ENCODE results near the gene PEAK3. TPM values are rescaled to one million over a fixed set of nuclear protein-coding genes. Genes with fewer than 3 reads are reported as not detected.

The PEAK3 gene
- total RNA-seq, 1 donor, result under 0.01 TPM

DNA sequence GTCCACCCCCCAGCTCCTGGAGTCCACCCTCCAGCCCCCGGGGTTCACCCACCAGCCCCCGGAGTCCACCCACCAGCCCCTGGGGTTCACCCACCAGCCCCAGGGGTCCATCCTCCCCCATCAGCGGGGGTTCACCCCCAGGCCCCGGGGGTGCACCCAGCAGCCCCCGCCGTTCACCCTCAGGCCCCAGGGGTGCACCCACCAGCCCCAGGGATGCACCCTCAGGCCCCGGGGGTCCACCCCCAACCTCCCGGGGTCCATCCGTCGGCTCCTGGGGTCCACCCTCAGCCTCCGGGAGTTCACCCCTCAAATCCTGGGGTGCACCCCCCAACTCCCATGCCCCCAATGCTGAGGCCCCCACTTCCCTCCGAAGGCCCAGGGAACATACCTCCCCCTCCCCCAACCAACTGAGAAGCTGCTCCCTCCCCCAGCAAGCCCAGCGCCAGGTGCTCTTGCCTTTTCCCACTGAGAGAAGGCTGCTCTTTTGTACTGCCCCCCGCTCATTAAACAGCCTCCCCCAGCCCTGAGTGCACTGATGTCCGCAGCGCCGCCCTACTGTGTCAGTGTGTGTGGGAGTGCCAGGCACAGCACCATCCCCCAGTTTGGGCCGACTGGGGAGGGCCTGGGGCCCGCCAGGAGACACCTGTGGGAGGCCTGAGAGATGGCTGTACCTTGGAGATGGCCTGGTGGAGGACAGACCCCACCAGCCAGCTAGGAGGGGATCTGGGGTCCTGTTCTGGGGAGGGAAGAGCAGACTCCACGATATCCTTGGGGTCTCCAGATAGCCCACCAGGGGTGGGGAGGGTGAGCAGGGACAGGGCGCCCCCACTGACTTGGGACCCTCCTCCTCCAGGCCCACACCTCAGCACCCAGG lies 33.6 kb downstream of the PEAK3 start:
- TF ChIP-seq, protein P1, sequence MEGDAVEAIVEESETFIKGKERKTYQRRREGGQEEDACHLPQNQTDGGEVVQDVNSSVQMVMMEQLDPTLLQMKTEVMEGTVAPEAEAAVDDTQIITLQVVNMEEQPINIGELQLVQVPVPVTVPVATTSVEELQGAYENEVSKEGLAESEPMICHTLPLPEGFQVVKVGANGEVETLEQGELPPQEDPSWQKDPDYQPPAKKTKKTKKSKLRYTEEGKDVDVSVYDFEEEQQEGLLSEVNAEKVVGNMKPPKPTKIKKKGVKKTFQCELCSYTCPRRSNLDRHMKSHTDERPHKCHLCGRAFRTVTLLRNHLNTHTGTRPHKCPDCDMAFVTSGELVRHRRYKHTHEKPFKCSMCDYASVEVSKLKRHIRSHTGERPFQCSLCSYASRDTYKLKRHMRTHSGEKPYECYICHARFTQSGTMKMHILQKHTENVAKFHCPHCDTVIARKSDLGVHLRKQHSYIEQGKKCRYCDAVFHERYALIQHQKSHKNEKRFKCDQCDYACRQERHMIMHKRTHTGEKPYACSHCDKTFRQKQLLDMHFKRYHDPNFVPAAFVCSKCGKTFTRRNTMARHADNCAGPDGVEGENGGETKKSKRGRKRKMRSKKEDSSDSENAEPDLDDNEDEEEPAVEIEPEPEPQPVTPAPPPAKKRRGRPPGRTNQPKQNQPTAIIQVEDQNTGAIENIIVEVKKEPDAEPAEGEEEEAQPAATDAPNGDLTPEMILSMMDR (IDR thresholded peaks at IDR 0.05; ENCODE audit: insufficient read depth, low read depth, low read length), result no peak
- DNase-seq (ENCODE audit: low read depth), result no peak
- no peak overlapping the region for H3K4me3 ChIP-seq (ENCODE audit: low read depth, low read length)

DNA sequence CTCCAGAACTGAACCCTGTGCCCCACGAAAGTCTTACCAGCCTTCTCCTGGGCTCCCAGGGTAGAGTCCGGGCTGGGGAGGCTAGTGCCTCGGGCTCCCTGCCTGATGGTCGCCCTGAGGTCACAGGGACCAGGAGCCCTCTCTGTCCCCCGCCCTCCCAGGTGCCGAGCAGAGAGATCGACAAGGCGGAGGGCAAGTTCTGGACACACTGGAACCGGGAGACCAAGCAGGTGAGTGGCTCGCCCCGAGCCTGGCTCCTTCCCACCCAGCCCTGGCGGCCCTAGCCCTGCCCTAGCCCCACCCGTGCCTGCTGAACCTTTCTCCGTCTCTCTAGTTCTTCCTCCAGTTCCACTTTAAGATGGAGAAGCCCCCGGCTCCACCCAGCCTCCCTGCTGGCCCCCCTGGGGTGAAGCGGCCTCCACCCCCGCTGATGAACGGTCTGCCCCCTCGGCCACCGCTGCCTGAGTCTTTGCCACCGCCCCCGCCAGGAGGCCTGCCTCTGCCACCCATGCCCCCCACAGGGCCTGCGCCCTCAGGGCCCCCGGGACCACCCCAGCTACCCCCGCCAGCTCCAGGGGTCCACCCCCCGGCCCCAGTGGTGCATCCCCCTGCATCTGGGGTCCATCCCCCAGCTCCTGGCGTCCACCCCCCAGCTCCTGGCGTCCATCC lies 34.4 kb downstream of the PEAK3 start:
- no peak overlapping the region for H3K4me3 ChIP-seq (ENCODE audit: low read depth, low read length)
- no peak for DNase-seq (ENCODE audit: low read depth)
- TF ChIP-seq, protein P1 (IDR thresholded peaks at IDR 0.05; ENCODE audit: insufficient read depth, low read depth, low read length), result no peak

DNA sequence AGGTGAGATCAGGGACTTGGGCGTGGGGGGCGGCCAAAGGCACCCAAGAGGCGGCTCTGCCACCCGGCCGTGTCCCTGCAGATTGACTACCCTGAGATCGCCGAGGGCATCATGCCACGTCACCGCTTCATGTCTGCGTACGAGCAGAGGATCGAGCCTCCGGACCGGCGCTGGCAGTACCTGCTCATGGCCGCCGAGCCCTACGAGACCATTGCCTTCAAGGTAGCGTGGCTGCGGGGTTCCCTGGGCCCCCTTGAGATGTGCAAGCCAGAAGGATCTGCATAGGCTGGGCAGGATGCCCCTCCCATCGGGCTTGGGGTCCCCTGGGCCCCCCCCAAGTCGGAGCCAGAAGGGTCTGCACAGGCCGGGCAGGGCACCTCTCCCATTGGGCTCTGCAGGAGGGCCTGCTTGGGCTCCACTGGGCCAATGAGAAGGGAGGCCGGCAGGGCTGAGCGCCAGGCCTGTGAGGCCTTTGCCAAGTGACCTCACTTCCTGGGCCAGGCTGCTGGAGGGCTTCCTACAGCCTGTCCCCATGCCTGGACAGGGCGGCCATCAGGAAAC lies 35.1 kb downstream of the PEAK3 start:
- no peak for DNase-seq (ENCODE audit: low read depth)
- TF ChIP-seq, protein P1 (IDR thresholded peaks at IDR 0.05; ENCODE audit: insufficient read depth, low read depth, low read length), result no peak
- H3K4me3 ChIP-seq (ENCODE audit: low read depth, low read length), result no peak overlapping the region

DNA sequence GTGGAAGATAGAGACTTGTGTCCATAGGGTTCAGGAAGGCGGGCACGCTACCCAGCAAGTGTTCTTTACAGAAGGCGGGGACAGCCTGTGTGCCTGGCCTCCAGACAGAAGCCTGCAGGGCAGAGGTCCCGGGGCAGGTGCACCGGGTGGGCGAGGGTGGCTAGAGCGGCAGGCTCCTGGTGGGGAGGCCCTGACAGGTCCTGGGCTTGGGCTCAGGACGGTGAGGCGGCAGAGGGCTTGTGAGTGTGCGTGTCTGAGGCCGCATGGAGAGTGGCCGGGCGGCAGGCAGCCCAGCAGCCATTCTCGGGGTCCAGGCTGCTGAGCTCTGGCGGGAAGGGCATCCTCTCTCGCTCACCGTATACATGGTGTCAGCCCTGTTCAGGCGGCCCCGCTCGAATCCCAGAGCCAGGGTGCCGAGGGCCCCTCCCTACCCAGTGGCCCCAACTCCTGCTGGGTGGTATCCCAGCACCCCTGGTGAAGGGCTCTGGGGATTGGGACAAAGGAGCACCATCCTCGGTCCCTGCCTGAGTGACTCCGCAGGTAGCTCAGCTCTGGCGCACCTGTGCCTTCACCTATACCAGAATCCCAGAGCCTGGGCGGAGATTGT lies 35.9 kb downstream of the PEAK3 start:
- TF ChIP-seq, protein P1 (IDR thresholded peaks at IDR 0.05; ENCODE audit: insufficient read depth, low read depth, low read length), result no peak
- no peak overlapping the region for H3K4me3 ChIP-seq (ENCODE audit: low read depth, low read length)
- no peak for DNase-seq (ENCODE audit: low read depth)

DNA sequence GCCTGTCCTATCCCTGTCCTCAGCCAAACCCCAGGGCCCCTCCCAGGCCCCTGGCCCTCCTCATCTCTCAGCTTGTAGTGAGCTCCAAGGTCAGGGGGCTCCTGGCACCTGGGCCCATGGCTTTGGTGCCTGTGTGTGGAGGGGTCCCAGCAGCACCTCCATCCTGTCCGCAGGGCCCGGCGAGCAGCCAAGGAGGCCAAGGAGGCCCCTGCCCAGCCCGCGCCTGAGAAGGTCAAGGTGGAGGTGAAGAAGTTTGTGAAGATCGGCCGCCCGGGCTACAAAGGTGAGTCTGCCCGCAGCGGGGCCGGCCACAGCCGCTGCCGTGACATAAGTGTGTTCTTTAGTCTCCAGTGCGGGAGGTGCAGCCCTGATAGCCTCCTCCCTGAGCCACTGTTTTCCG lies 36.7 kb downstream of the PEAK3 start:
- DNase-seq (ENCODE audit: low read depth), result no peak
- TF ChIP-seq, protein P1 (IDR thresholded peaks at IDR 0.05; ENCODE audit: insufficient read depth, low read depth, low read length), result no peak
- H3K4me3 ChIP-seq (ENCODE audit: low read depth, low read length), result no peak overlapping the region

DNA sequence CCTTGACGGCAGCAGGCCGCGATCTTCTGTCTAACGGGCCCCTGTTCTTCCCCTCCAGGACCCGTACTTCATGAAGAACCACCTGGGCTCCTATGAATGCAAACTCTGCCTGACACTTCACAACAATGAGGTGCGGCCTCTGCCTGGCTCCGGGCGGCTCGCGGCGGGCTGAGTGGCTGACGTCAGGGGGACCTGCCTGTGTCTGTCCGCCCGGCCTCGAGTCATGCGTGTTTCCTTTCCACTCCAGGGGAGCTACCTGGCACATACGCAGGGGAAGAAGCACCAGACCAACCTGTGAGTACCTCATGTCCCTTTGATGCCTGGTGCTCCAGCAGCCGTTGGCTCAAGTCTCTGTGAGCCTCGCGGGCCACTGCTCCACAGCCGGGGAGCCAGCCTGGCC lies 37.5 kb downstream of the PEAK3 start:
- no peak for DNase-seq (ENCODE audit: low read depth)
- no peak overlapping the region for H3K4me3 ChIP-seq (ENCODE audit: low read depth, low read length)
- TF ChIP-seq, protein P1 (IDR thresholded peaks at IDR 0.05; ENCODE audit: insufficient read depth, low read depth, low read length), result no peak
